Heart left ventricle (tissue), 16 donors: ENCODE data around the gene TTC16. TPM values are rescaled to one million over a fixed set of nuclear protein-coding genes. Genes with fewer than 3 reads are reported as not detected.
"Not testable (repeated sequence)": the region's sequence is repeated elsewhere in the genome, so short reads cannot be mapped to it uniquely, and the experiment has no call there.

Experiments used
- ATAC-seq, 4 donors: fragments of 200-7000 bp; cut with Tn5 transposase; one replicate each; pipeline ENCODE4 v1.9.1; 2020 to 2022; ENCODE audit warnings: moderate library complexity in 4 of 4, mild to moderate bottlenecking in 3 of 4, moderate number of reproducible peaks in 1 of 4
- DNase-seq, 5 donors: peaks; one replicate each; pipeline ENCODE4 v3.0.0-alpha.2; 2020
- H3K27ac ChIP-seq, 12 donors: fragments of 200-600 bp; sonication (generic) in 4 of 12; one replicate each; pipeline versions ENCODE4 v1.5.0 to v1.8.0; 2016 to 2022; ENCODE audit warnings: mild to moderate bottlenecking in 2 of 12
- H3K27me3 ChIP-seq, 9 donors: fragments of 200-600 bp; sonication (generic) in 2 of 9; one replicate each; pipeline versions ENCODE4 v1.5.1 to v1.8.0; 2016 to 2022; ENCODE audit warnings: mild to moderate bottlenecking in 3 of 9
- H3K36me3 ChIP-seq, 9 donors: fragments of 200-600 bp; sonication (generic) in 2 of 9; one replicate each; pipeline versions ENCODE4 v1.5.0 to v1.8.0; 2018 to 2022; ENCODE audit warnings: mild to moderate bottlenecking in 2 of 9
- H3K4me1 ChIP-seq, 12 donors: fragments of 200-600 bp; sonication (generic) in 4 of 12; one replicate each; pipeline versions ENCODE4 v1.5.0 to v1.8.0; 2016 to 2022; ENCODE audit warnings: mild to moderate bottlenecking in 3 of 12
- H3K4me3 ChIP-seq, 12 donors: fragments of 200-600 bp; sonication (generic) in 4 of 12; one replicate each; pipeline versions ENCODE4 v1.5.0 to v1.8.0; 2017 to 2022; ENCODE audit warnings: mild to moderate bottlenecking in 9 of 12, moderate library complexity in 4 of 12
- H3K9me3 ChIP-seq, 12 donors: fragments of 200-600 bp; sonication (generic) in 4 of 12; one replicate each; pipeline versions ENCODE4 v1.5.0 to v1.8.0; 2016 to 2022; ENCODE audit warnings: mild to moderate bottlenecking in 1 of 12
- CTCF ChIP-seq, 12 donors: fragments of 200-600 bp; sonication (generic) in 4 of 12; IDR thresholded peaks; one replicate each; pipeline versions ENCODE4 v1.5.0 to v1.8.0; 2018 to 2022; ENCODE audit warnings: antibody characterized with exemption in 12 of 12, mild to moderate bottlenecking in 5 of 12
- POLR2A ChIP-seq, 2 donors: fragments of 450-650 bp; IDR thresholded peaks; one replicate each; pipeline ENCODE4 v1.6.1; 2017; ENCODE audit warnings: antibody characterized with exemption in 2 of 2, mild to moderate bottlenecking in 2 of 2, moderate library complexity in 2 of 2
- WGBS, 4 donors: extraction: QIAGEN DNeasy Blood & Tissue Kit in 2 of 4; methylation state at CpG; one replicate each; pipeline versions ENCODE4 v1.1.5 to v1.1.7; 2013 to 2018; 5-methylcytosine and 5-hydroxymethylcytosine counted together
- intact Hi-C, 10 donors: fragments of 100-400 bp; cut with DNase I; formaldehyde crosslinking; loops; one replicate each; pipeline versions ENCODE4 v1.11.1 to v1.14.2; 2022
- polyA plus RNA-seq, 2 donors: library from polyadenylated mRNA; stranded (reverse); fragments of 200-250 nt; gene quantifications; one replicate each; pipeline ENCODE4 v1.2.3, GENCODE V29; 2013
- total RNA-seq, 9 donors: library from RNA; depleted of rRNA in 2 of 9; stranded (reverse); fragments of >200 nt in 2 of 9; fragmentation: NEBNext Ultra II Directional in 3 of 9; extraction: Animal tissue kit (Norgen Biotek cat#: 25700) in 3 of 9; gene quantifications; one replicate each; pipeline versions ENCODE4 v1.1.0 to v1.2.4, GENCODE V29; 2016 to 2023
- donor health status: ischemic (EF 13 %, LVEDD 7.1; RV severe dilation, severe dysfunction).
- donor health status: healthy with polysubstance abuse.
- donor health status: DM: no; HTN: yes; CAD: no.
- donor health status: DM: no; HTN: no; CAD: no.
- donor health status: ischemic (EF 25% LVEDD 6.9; RV normal size, moderate dysfunction).
- donor health status: ischemic (EF 25% LVEDD 5.7; RV mildly dilated, moderate dysfunction).
- donor health status: healthy.
- donor health status: DM: yes; HTN: yes; CAD: no.
- donor health status: ischemic (EF 35%, LVEDD 5.7; RV mildly dilated, moderate dysfunction).
- donor health status: nonischemic (EF 11% LVEDD 7.7; RV severe dilation, severe dysfunction).
- donor health status: DM: yes; HTN: yes; CAD: no.
- donor health status: PGD.
- donor health status: ischemic (EF 29% LVEDD 5.4; RV normal size, mild dysfunction).
- donor health status: nonischemic (EF 23%, LVEDD 6.1; RV moderate dilation, normal function).

The TTC16 gene
- total and polyA plus RNA-seq, 11 donors = 0.09 to 0.61 (median 0.27) TPM; not detected in 2

DNA sequence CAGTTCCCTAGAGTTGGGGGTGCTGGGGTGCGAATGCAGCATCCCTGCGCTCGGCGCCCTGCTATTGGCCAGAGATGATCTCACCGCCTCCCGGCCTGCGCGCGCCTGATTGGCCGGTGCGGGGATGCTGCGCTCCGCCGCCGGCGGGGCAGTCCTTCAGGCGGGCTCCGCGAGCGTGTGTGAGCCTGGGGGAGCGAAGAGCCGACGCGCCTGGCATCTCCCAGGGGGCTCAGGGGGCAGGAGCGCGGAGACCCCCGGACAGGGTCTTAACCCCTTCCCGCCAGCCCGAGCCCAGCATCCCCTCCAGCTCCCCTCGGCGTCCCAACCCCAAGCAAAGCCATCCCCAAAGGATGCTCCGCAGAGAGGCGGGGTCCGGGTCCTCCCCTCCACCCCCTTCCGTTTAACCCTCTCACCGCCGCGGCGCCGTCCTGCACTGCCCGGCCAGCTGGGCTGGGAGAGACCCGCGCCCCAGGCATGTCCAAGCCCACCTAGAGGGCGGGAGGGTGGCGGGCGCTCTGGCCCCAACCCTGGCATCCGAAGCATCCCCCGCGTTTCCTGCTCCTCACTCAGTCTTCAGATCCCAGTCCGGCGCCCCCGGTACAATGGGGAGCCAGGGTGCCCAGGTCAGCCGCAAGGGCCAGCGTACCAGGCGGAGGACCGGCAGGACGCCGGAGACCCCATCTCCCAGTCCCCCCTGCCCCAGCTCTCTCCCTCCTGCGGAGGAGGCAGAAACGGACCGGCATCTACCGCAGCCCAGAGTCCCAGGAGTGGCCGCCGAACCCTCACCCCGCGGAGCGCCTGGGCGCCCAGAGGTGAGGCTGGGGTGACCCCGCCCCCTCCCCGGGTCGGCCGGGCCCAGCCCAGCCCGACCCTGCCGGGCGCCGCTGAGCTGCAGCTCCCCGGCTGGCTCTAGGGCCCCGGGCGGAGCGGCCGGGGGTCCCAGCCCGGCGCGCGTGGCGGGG lies 38.5 kb downstream of the TTC16 start:
- ATAC-seq = peak in 3 of 4 donors; percentile 20 to 60 (median 21)
- peaks cover 0 to 56% (median 26%) of the 10 kb centered on the region in 9 donors for H3K36me3 ChIP-seq
- peak overlapping the region; percentile 20 to 48 (median 36) for H3K4me3 ChIP-seq
- H3K27ac ChIP-seq = peak overlapping the region in 10 of 12 donors; percentile 5 to 81 (median 68)
- peaks cover 6 to 57% (median 14%) of the 10 kb centered on the region in 12 donors for H3K4me1 ChIP-seq
- no peak for DNase-seq
- intact Hi-C loops = no loop called here
- TF ChIP-seq POLR2A (IDR thresholded peaks at IDR 0.05) = no peak
- no peak for TF ChIP-seq CTCF (IDR thresholded peaks at IDR 0.05)
- no peaks in the 10 kb centered on the region for H3K9me3 ChIP-seq
- 24 to 29% (median 25%) methylated on average over 41 to 86 of the region's 86 CpGs for WGBS, 4 donors
- peaks cover 0 to 35% (median 17%) of the 10 kb centered on the region in 9 donors for H3K27me3 ChIP-seq

GRCh38 chr9:127755061-127756060 lies 39.5 kb downstream of the TTC16 start:
- Histone ChIP-seq H3K36me3 (peaks cover 0 to 54% (median 24%) of the 10 kb centered on the region in 9 donors), H3K27ac (peak overlapping the region in 11 of 12 donors; percentile 37 to 81 (median 61))

GRCh38 chr9:127756233-127756632 lies 40.4 kb downstream of the TTC16 start:
- Histone ChIP-seq H3K9me3 (no peaks in the 10 kb centered on the region), H3K4me3 (peak overlapping the region in 7 of 12 donors; percentile 31 to 48 (median 44)), H3K27ac (peak overlapping the region in 11 of 12 donors; percentile 37 to 80 (median 61)), H3K36me3 (peaks cover 0 to 54% (median 15%) of the 10 kb centered on the region in 9 donors), H3K4me1 (peaks cover 6 to 69% (median 17%) of the 10 kb centered on the region in 12 donors), H3K27me3 (peaks cover 0 to 35% (median 17%) of the 10 kb centered on the region in 9 donors)
- WGBS, 4 donors = 76 to 88% (median 80%) methylated on average over 3 of the region's 3 CpGs
- intact Hi-C loops = no loop called here
- TF ChIP-seq POLR2A (IDR thresholded peaks at IDR 0.05) = no peak
- TF ChIP-seq CTCF (IDR thresholded peaks at IDR 0.05) = no peak
- ATAC-seq = no peak
- DNase-seq = no peak

More at GRCh38 chr9:127755061-127756060, 39.5 kb downstream of the TTC16 start:
- peaks cover 6 to 60% (median 16%) of the 10 kb centered on the region in 12 donors for H3K4me1 ChIP-seq
- peak overlapping the region; percentile 20 to 48 (median 36) for H3K4me3 ChIP-seq
- no peaks in the 10 kb centered on the region for H3K9me3 ChIP-seq
- no peak for TF ChIP-seq POLR2A (IDR thresholded peaks at IDR 0.05)
- TF ChIP-seq CTCF (IDR thresholded peaks at IDR 0.05) = no peak
- 19 to 35% (median 27%) methylated on average over 20 to 61 of the region's 61 CpGs for WGBS, 4 donors
- intact Hi-C loops = no loop called here
- DNase-seq (peak in 1 of 5 donors; percentile 59), ATAC-seq (peak; percentile 33 to 66 (median 38))
- H3K27me3 ChIP-seq = peaks cover 0 to 35% (median 17%) of the 10 kb centered on the region in 9 donors

DNA sequence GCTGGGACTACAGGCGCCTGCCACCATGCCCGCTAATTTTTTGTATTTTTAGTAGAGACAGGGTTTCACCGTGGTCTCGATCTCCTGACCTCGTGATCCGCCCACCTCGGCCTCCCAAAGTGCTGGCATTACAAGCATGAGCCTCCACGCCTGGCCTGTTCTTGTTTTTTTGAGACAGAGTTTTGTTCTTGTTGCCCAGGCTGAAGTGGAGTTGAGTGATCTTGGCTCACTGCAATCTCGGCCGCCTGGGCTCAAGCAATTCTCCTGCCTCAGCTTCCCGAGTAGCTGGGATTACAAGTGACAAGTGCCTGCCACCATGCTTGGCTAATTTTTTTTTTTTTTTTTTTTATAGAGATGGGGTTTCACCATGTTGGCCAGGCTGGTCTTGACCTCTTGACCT lies 40.9 kb downstream of the TTC16 start:
- peak overlapping the region in 6 of 12 donors; percentile 29 to 80 (median 66) for H3K27ac ChIP-seq
- H3K27me3 ChIP-seq = peaks cover 0 to 35% (median 17%) of the 10 kb centered on the region in 9 donors
- peaks cover 0 to 50% (median 11%) of the 10 kb centered on the region in 9 donors for H3K36me3 ChIP-seq
- 67 to 74% (median 72%) methylated on average over 11 of the region's 11 CpGs for WGBS, 4 donors
- ATAC-seq, intact Hi-C loops, DNase-seq, H3K9me3 ChIP-seq: not testable (repeated sequence)
- peaks cover 6 to 74% (median 20%) of the 10 kb centered on the region in 12 donors for H3K4me1 ChIP-seq
- peak overlapping the region in 1 of 12 donors; percentile 5 for H3K4me3 ChIP-seq
